ENCODE data around the gene TSHZ2. TPM values are rescaled to one million over a fixed set of nuclear protein-coding genes. Genes with fewer than 3 reads are reported as not detected.

Gene TSHZ2
- total RNA-seq, 1 donor from 2014 or later, result 0.06 TPM

DNA sequence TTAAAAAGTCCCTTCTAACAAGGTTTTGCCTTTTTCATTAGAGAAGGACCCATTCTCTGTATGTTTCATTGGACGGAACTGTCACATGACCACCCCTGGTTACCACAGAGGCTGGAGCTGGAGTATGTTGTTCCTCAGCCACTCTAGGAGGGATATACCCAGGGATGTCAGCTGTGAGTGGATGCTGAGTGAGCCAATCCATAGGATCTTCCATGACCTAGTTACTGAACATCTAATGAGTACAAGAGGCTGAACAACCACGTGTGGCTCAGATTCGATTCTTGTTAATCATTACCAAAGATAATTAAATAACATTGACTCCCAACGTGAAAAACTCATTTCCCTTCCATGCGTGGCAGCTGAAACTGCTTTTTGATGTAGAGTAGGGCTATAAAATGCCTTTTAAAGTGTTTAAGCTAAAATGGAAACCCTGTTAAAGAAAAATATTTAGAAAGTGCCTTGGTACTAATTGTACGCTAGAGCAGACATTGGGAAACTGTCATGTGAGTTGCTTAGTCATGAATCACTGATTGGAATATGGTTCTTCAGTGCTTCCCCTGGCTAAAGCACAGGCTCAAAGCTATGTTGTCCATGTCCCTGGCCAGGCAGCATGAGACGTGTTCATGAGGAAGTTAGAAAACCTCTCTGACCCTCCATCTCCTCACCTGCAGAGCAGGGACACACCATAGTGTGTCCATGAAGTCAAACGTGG lies 365.4 kb downstream of the TSHZ2 start:
- TF ChIP-seq CTCF (conservative IDR thresholded peaks at IDR 0.05; ENCODE audit: low read depth, low read length), result no peak
- peak; percentile 80 for DNase-seq (ENCODE audit: low read depth)
- H3K4me3 ChIP-seq (ENCODE audit: low read depth, low read length), result no peak overlapping the region

- no peak for DNase-seq (ENCODE audit: low read depth)
- TF ChIP-seq CTCF (conservative IDR thresholded peaks at IDR 0.05; ENCODE audit: low read depth, low read length), result no peak
- no peak overlapping the region for H3K4me3 ChIP-seq (ENCODE audit: low read depth, low read length)
Observed at GRCh38 chr20:53338716-53339115, 366.6 kb downstream of the TSHZ2 start.

DNA sequence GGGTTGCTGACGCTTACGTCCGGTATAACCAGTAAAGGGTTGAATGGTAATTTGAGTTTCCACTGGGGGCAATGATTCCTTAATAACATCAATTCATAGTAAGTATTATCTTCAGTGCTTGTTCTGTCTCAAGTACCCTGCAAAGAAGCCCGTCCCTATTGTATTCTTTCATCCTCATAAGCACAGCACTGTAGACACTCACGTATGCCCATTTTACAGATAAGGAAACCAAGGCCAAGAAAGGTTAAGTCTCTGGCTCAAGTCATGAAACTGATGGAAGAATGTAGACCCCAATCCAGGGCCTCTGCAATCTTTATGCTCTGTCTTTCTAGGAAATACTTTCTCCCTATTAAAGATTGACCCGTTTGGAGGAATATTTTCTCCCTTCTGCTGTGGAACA lies 370.3 kb downstream of the TSHZ2 start:
- no peak for DNase-seq (ENCODE audit: low read depth)
- H3K4me3 ChIP-seq (ENCODE audit: low read depth, low read length), result no peak overlapping the region
- TF ChIP-seq CTCF (conservative IDR thresholded peaks at IDR 0.05; ENCODE audit: low read depth, low read length), result no peak

- no peak for DNase-seq (ENCODE audit: low read depth)
- no peak overlapping the region for H3K4me3 ChIP-seq (ENCODE audit: low read depth, low read length)
- TF ChIP-seq CTCF (conservative IDR thresholded peaks at IDR 0.05; ENCODE audit: low read depth, low read length), result no peak
Observed at GRCh38 chr20:53343448-53343847, 371.3 kb downstream of the TSHZ2 start.

GRCh38 chr20:53344891-53345290 lies 372.7 kb downstream of the TSHZ2 start:
- H3K4me3 ChIP-seq (ENCODE audit: low read depth, low read length), result no peak overlapping the region
- no peak for TF ChIP-seq CTCF (conservative IDR thresholded peaks at IDR 0.05; ENCODE audit: low read depth, low read length)
- DNase-seq (ENCODE audit: low read depth), result no peak

GRCh38 chr20:53345536-53346334 lies 373.6 kb downstream of the TSHZ2 start:
- no peak for DNase-seq (ENCODE audit: low read depth)
- no peak overlapping the region for H3K4me3 ChIP-seq (ENCODE audit: low read depth, low read length)
- no peak for TF ChIP-seq CTCF (conservative IDR thresholded peaks at IDR 0.05; ENCODE audit: low read depth, low read length)
